Measurements from ENCODE around the gene TMEM196. TPM values are rescaled to one million over a fixed set of nuclear protein-coding genes. Genes with fewer than 3 reads are reported as not detected.

TMEM196 gene
- total and polyA plus RNA-seq, 4 donors = not detected

- 57% methylated on average over 1 of the region's 1 CpG for WGBS
- H3K27me3 ChIP-seq (ENCODE audit: control insufficient read depth in 4 of 4, insufficient read depth in 4 of 4, low read length in 3 of 4) = peaks cover 0 to 9% (median 7%) of the 10 kb centered on the region in 4 donors
Observed at GRCh38 chr7:19775578-19775977, 2.2 kb upstream of the TMEM196 start.

DNA sequence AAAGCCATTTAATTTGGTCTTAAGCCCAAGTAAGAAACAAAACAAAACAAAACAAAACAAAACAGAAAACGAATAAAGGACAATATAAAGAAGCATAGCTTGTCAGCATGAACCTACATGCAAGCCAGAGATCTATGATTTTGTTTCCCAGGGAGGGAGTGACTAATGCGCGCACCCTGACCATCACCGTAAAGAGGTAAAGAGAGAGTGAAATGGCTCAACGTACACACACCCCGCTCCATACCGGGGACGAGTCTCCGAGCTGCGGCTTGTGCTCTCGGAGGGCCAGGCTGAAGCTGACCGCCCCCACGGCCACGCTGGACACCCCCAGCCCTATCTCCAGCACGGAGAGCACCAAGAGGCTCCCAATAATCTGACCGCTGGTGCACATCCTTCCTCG lies 1.1 kb downstream of the TMEM196 start:
- no peak overlapping the region for H3K4me3 ChIP-seq (ENCODE audit: low read depth in 1 of 3, low read length in 3 of 3)

More at GRCh38 chr7:19775578-19775977, 2.2 kb upstream of the TMEM196 start:
- Histone ChIP-seq H3K27ac (ENCODE audit: low read depth in 1 of 2, low read length in 2 of 2) (no peak overlapping the region), H3K9me3 (ENCODE audit: control insufficient read depth in 4 of 4, low read length in 3 of 4) (no peaks in the 10 kb centered on the region), H3K4me1 (ENCODE audit: control insufficient read depth in 4 of 4, insufficient read depth in 4 of 4, low read length in 3 of 4) (peaks cover 0 to 9% (median 0%) of the 10 kb centered on the region in 4 donors), H3K4me3 (ENCODE audit: low read depth in 1 of 3, low read length in 3 of 3) (no peak overlapping the region), H3K9ac (ENCODE audit: low read depth in 1 of 2, low read length in 2 of 2) (no peak overlapping the region), H3K36me3 (ENCODE audit: control insufficient read depth in 4 of 4, insufficient read depth in 3 of 4, low read depth in 1 of 4, low read length in 3 of 4) (no peaks in the 10 kb centered on the region)
- no peak for DNase-seq (ENCODE audit: low spot score)
- TF ChIP-seq RXRA (IDR thresholded peaks at IDR 0.05) (no peak), FOXA1 (IDR thresholded peaks at IDR 0.05) (no peak), NR2F2 (IDR thresholded peaks at IDR 0.05) (no peak), SP1 (IDR thresholded peaks at IDR 0.05) (no peak), TAF1 (conservative IDR thresholded peaks at IDR 0.05) (no peak), ATF3 (IDR thresholded peaks at IDR 0.05) (no peak), MAX (IDR thresholded peaks at IDR 0.05) (no peak), HNF4A (conservative IDR thresholded peaks at IDR 0.05) (no peak), YY1 (IDR thresholded peaks at IDR 0.05) (no peak), CTCF (IDR thresholded peaks at IDR 0.05; ENCODE audit: low read depth, low read length, missing input control) (no peak), GABPA (IDR thresholded peaks at IDR 0.05 in 1 of 2, conservative IDR thresholded peaks at IDR 0.05 in 1 of 2) (no peak), HNF4G (IDR thresholded peaks at IDR 0.05) (no peak), EGR1 (IDR thresholded peaks at IDR 0.05; ENCODE audit: low read depth in 2 of 2) (no peak), ZBTB33 (IDR thresholded peaks at IDR 0.05) (no peak), RAD21 (IDR thresholded peaks at IDR 0.05) (no peak)

More for the DNA sequence above, 1.1 kb downstream of the TMEM196 start:
- Histone ChIP-seq H3K9ac (ENCODE audit: low read depth in 1 of 2, low read length in 2 of 2) (no peak overlapping the region), H3K9me3 (ENCODE audit: control insufficient read depth in 4 of 4, low read length in 3 of 4) (no peaks in the 10 kb centered on the region), H3K27ac (ENCODE audit: low read depth in 1 of 2, low read length in 2 of 2) (no peak overlapping the region), H3K27me3 (ENCODE audit: control insufficient read depth in 4 of 4, insufficient read depth in 4 of 4, low read length in 3 of 4) (peaks cover 0 to 9% (median 7%) of the 10 kb centered on the region in 4 donors), H3K4me1 (ENCODE audit: control insufficient read depth in 4 of 4, insufficient read depth in 4 of 4, low read length in 3 of 4) (peaks cover 0 to 9% (median 0%) of the 10 kb centered on the region in 4 donors), H3K36me3 (ENCODE audit: control insufficient read depth in 4 of 4, insufficient read depth in 3 of 4, low read depth in 1 of 4, low read length in 3 of 4) (no peaks in the 10 kb centered on the region)
- 8% methylated on average over 17 of the region's 17 CpGs for WGBS
- TF ChIP-seq MAX (IDR thresholded peaks at IDR 0.05) (no peak), FOXA2 (IDR thresholded peaks at IDR 0.05) (no peak), FOXA1 (IDR thresholded peaks at IDR 0.05) (no peak), YY1 (IDR thresholded peaks at IDR 0.05) (no peak), HNF4G (IDR thresholded peaks at IDR 0.05) (no peak)
- DNase-seq (ENCODE audit: low spot score) = no peak
